ENCODE data around the gene SYNPR.

SYNPR gene

DNA sequence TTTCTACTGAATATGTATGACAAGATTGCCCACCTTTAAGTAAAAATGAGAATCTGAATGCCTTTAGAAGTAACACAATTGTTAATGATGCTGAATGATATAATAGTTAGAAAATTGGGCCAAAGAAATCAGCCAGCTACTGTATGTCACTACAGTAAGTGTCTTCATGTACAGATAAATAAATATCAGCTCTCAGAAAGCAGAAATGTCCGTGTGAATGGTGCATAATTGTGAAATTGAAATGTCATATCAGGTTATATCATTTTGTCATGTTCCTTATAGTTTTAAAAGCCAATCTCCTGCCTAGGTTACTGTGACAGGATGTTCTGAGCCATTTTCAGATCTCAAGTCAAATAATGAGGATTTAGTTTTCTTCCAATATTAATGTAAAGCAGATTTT, 283.8 kb downstream of the SYNPR start:
- Histone ChIP-seq H3K36me3 (ENCODE audit: insufficient read depth, low read length) (no peaks in the 10 kb centered on the region), H3K4me3 (ENCODE audit: low read length) (no peak overlapping the region), H3K9me3 (ENCODE audit: low read length) (no peaks in the 10 kb centered on the region), H3K4me1 (ENCODE audit: insufficient read depth, low read length) (no peaks in the 10 kb centered on the region), H3K27me3 (ENCODE audit: insufficient read depth, low read length) (no peaks in the 10 kb centered on the region), H2AFZ (ENCODE audit: low read depth, low read length) (no peak overlapping the region)

DNA sequence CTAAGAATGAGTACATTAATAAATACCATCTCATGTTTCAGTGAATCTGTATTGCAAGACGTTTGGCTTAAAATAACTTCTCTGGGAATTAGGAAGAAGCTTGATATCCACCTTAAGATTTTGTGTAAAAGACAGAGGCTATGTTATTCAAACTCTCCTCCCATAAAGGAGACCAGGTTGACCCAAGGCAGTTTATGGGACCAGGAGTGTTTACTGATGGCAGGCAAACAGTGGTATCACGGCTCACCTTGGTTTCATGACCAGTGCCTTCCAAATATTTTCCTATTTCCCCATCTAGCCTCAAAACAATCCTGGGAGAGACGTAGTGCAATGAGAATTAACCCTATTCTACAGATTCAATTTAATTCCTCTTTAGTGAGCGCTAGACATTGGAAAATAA, 284.2 kb downstream of the SYNPR start:
- no peaks in the 10 kb centered on the region for H3K36me3 ChIP-seq (ENCODE audit: insufficient read depth, low read length)
- H3K27me3 ChIP-seq (ENCODE audit: insufficient read depth, low read length), result no peaks in the 10 kb centered on the region
- H3K4me1 ChIP-seq (ENCODE audit: insufficient read depth, low read length), result no peaks in the 10 kb centered on the region
- H3K9me3 ChIP-seq (ENCODE audit: low read length), result no peaks in the 10 kb centered on the region
- H2AFZ ChIP-seq (ENCODE audit: low read depth, low read length), result no peak overlapping the region
- no peak overlapping the region for H3K4me3 ChIP-seq (ENCODE audit: low read length)

DNA sequence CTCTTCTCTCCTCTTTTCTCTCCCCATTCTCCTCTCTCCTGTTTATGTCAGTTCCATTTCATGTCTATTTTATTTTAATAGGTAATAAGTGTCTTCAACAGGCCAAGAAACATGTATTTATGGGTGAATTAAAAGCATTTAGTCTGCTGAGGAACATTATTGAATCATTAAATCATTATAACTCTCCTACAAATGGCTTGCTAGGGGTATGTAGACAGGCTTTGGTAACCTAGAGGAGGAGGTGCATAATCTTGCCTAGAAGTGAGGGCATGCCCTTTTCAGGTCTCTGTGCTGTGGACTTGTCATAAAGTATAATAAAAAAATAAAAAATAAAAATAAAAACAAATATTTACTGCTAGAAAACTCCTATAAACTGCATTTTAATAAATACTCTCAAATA, 285.5 kb downstream of the SYNPR start:
- Histone ChIP-seq H3K4me3 (ENCODE audit: low read length) (no peak overlapping the region), H3K27me3 (ENCODE audit: insufficient read depth, low read length) (no peaks in the 10 kb centered on the region), H3K4me1 (ENCODE audit: insufficient read depth, low read length) (no peaks in the 10 kb centered on the region), H3K36me3 (ENCODE audit: insufficient read depth, low read length) (no peaks in the 10 kb centered on the region), H3K9me3 (ENCODE audit: low read length) (no peaks in the 10 kb centered on the region), H2AFZ (ENCODE audit: low read depth, low read length) (no peak overlapping the region)

DNA sequence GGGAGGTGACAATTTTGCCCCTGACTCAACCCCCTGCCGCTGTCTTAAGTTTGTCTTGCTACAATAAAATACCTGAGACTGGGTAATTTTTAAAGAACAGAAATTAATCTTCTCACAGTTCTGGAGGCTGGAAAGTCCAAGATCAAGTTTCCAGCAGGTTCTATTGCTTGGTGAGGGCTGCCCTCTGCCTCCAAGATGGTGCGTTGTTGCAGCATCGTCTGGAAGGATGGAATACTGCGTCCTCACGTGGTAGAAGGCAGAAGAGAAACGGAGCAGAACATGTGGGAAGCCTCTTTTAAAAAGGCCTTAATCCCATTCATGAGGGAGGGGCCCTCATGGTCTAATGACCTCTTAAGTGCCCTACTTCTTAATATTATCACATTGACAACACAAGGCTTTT, 287.1 kb downstream of the SYNPR start:
- no peaks in the 10 kb centered on the region for H3K4me1 ChIP-seq (ENCODE audit: insufficient read depth, low read length)
- H3K27me3 ChIP-seq (ENCODE audit: insufficient read depth, low read length), result no peaks in the 10 kb centered on the region
- no peak overlapping the region for H3K4me3 ChIP-seq (ENCODE audit: low read length)
- no peaks in the 10 kb centered on the region for H3K36me3 ChIP-seq (ENCODE audit: insufficient read depth, low read length)
- no peaks in the 10 kb centered on the region for H3K9me3 ChIP-seq (ENCODE audit: low read length)
- H2AFZ ChIP-seq (ENCODE audit: low read depth, low read length), result no peak overlapping the region

DNA sequence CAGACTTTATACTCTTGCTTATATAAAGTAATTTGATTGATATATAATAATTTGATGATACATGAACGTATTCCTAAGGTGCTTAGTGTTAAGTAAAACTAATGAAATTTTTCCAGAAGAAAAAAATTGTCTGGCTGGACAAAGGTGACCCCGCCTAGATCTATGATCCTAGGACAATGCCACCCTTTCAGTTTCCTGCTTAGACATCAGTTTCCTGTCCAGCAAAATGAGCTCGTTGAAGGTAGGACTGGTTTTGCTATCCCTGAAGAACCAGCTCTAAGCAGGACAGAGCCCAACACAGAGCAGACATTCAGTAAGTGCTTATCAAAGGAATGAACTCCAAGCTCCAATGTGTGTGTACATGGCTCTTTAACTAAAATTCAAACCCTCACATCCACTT, 293.6 kb downstream of the SYNPR start:
- no peak overlapping the region for H2AFZ ChIP-seq (ENCODE audit: low read depth, low read length)
- no peaks in the 10 kb centered on the region for H3K27me3 ChIP-seq (ENCODE audit: insufficient read depth, low read length)
- H3K36me3 ChIP-seq (ENCODE audit: insufficient read depth, low read length), result no peaks in the 10 kb centered on the region

DNA sequence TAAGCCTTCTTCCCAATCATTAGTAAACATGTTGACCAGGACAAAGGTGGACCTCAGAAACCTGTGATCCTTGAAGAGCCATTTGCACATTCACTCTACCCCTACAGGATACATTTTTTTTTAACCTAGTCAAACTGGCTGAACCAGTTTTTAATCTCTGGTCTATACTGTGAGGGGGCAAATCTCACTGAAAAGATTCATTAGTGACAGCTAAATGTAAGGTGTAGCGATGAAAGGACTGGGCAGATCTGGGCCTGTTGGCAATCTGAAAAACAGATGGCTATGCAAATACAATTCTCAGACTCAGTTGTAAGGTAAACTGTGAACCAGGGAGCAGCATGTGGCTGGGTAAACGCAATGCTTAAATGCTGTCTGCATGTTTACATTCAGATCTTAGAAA, 298.7 kb downstream of the SYNPR start:
- Histone ChIP-seq H3K9me3 (ENCODE audit: low read length) (no peaks in the 10 kb centered on the region), H3K27me3 (ENCODE audit: insufficient read depth, low read length) (no peaks in the 10 kb centered on the region), H3K4me3 (ENCODE audit: low read length) (no peak overlapping the region), H2AFZ (ENCODE audit: low read depth, low read length) (no peak overlapping the region), H3K36me3 (ENCODE audit: insufficient read depth, low read length) (no peaks in the 10 kb centered on the region), H3K4me1 (ENCODE audit: insufficient read depth, low read length) (no peaks in the 10 kb centered on the region)

More for the DNA sequence above, 293.6 kb downstream of the SYNPR start:
- Histone ChIP-seq H3K4me1 (ENCODE audit: insufficient read depth, low read length) (no peaks in the 10 kb centered on the region), H3K4me3 (ENCODE audit: low read length) (no peak overlapping the region), H3K9me3 (ENCODE audit: low read length) (no peaks in the 10 kb centered on the region)

DNA sequence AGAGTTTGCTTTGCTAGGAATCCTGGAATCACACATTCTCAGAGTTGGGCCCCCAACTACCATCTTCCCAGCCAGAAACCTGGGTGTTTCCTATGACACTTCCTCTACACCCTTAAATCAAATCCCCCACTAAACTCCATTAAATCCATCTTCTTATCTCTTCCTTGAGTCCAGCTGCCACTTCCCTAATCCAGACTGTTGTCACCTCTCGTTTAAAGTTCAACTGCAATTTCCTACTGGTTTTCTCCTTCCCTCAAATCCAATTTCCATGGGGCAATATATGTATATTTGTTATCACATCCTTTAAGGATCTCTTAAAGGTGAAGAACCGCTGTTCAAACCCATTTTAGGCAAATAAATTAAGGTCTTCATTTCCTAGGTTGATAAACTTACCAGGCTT, 300.8 kb downstream of the SYNPR start:
- Histone ChIP-seq H3K4me1 (ENCODE audit: insufficient read depth, low read length) (no peaks in the 10 kb centered on the region), H3K36me3 (ENCODE audit: insufficient read depth, low read length) (no peaks in the 10 kb centered on the region), H3K27me3 (ENCODE audit: insufficient read depth, low read length) (no peaks in the 10 kb centered on the region), H3K4me3 (ENCODE audit: low read length) (no peak overlapping the region), H2AFZ (ENCODE audit: low read depth, low read length) (no peak overlapping the region), H3K9me3 (ENCODE audit: low read length) (no peaks in the 10 kb centered on the region)

DNA sequence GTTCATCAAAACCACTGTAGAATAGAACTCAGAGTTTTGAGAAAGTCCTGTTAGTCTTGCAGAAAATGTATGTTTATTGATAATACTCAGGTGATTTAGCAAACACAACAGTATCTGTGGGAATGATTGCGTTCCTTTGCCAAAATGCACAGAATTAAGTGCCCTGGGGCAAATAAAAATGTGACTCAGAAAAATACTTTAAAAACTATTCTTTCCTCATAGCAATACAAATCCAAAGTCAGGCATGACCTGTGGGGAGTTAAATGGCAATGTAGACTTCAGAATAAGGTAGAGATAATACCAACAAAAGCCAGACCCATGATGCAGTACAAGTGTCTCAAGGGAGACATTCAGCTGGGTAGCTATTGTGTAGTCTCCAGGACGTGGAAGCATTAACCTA, 302.0 kb downstream of the SYNPR start:
- Histone ChIP-seq H3K4me3 (ENCODE audit: low read length) (no peak overlapping the region), H3K9me3 (ENCODE audit: low read length) (no peaks in the 10 kb centered on the region), H3K36me3 (ENCODE audit: insufficient read depth, low read length) (no peaks in the 10 kb centered on the region), H2AFZ (ENCODE audit: low read depth, low read length) (no peak overlapping the region), H3K4me1 (ENCODE audit: insufficient read depth, low read length) (no peaks in the 10 kb centered on the region), H3K27me3 (ENCODE audit: insufficient read depth, low read length) (no peaks in the 10 kb centered on the region)

DNA sequence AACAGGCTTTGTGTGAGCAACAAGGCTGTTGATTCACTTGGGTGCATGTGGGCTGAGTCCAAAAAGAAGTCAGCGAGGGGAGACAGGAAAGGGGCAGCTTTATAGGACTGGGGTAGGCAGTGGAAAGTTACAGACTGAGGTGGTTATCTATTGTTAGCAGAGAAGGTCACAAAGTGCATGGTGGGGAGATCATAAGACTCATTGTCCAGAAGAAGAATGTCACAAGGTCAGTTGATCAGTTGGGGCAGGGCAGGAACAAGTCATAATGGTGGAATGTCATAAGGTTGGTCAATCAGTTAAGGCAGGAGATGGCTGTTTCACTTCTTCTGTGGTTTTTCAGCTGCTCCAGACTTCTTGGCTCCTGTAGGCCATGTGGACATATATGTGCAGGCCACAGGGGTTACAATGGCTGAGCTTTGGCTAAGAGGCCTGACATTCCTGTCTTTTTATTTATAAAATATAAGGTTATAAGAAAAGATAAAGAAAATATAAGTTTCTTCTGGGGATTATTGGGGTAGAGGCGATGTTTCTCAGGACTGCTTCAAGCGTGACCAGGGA, 304.9 kb downstream of the SYNPR start:
- no peaks in the 10 kb centered on the region for H3K36me3 ChIP-seq (ENCODE audit: insufficient read depth, low read length)
- no peak overlapping the region for H2AFZ ChIP-seq (ENCODE audit: low read depth, low read length)
- no peaks in the 10 kb centered on the region for H3K4me1 ChIP-seq (ENCODE audit: insufficient read depth, low read length)
- no peak overlapping the region for H3K4me3 ChIP-seq (ENCODE audit: low read length)
- no peaks in the 10 kb centered on the region for H3K9me3 ChIP-seq (ENCODE audit: low read length)
- H3K27me3 ChIP-seq (ENCODE audit: insufficient read depth, low read length), result no peaks in the 10 kb centered on the region

DNA sequence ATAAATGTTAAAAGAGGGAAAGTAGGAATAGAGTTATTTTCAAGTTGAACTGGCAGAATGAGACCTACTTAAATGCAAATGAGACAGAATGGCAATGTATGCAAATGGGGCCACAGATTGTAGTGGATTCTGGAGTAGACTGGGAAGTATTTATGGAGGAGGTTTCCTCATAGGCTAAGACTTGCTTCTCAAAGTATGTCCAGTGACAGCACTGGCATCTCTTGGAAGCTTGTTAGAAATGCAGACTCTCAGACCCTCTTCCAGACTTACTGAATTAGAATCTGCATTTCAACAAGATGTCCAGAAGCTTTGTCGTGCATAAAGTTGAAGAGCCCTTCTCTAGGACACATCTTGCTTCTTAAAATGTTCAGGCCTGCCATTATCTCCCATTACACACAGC, 306.6 kb downstream of the SYNPR start:
- no peaks in the 10 kb centered on the region for H3K9me3 ChIP-seq (ENCODE audit: low read length)
- H3K27me3 ChIP-seq (ENCODE audit: insufficient read depth, low read length), result no peaks in the 10 kb centered on the region
- H3K4me3 ChIP-seq (ENCODE audit: low read length), result no peak overlapping the region
- H2AFZ ChIP-seq (ENCODE audit: low read depth, low read length), result no peak overlapping the region
- H3K36me3 ChIP-seq (ENCODE audit: insufficient read depth, low read length), result no peaks in the 10 kb centered on the region
- no peaks in the 10 kb centered on the region for H3K4me1 ChIP-seq (ENCODE audit: insufficient read depth, low read length)

DNA sequence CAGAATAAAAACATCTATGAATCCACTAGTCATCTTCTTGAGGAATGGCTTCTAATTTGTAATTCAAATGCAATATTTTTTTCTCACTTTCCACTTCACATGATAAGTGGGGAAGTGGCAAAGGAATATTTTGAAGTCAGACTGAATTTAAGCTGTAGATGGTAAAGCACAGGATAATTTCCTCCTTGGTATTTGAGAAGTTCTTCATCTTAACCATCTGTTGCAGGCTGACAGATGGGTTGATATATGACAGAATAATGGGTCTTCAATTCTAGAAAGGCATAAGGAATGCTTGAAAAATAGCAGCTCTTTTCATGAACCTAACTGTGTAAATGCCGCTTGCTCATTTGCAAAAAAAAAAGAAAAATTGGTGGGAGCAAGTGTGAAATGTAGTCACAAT, 307.8 kb downstream of the SYNPR start:
- Histone ChIP-seq H2AFZ (ENCODE audit: low read depth, low read length) (no peak overlapping the region), H3K9me3 (ENCODE audit: low read length) (no peaks in the 10 kb centered on the region), H3K27me3 (ENCODE audit: insufficient read depth, low read length) (no peaks in the 10 kb centered on the region), H3K4me3 (ENCODE audit: low read length) (no peak overlapping the region), H3K4me1 (ENCODE audit: insufficient read depth, low read length) (no peaks in the 10 kb centered on the region), H3K36me3 (ENCODE audit: insufficient read depth, low read length) (no peaks in the 10 kb centered on the region)

DNA sequence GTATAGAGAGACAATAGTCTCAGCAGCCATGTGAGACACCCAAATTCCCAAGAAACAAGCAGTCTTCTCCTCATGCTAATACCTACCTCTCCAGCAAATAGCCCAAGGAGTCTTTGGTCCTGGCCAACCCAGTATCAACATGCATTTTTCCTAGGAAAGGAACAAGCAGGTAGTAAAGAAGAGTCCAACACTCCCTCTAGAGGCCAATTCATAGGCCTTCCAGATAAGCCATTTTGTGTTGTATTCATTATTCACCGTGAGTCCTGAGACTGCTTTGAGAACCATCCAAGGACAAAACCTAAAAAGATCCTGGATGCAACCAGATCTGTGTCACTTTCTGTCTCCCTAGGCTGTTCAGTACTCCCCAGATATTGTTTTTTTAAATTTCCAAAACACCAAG, 310.8 kb downstream of the SYNPR start:
- no peaks in the 10 kb centered on the region for H3K27me3 ChIP-seq (ENCODE audit: insufficient read depth, low read length)
- H3K36me3 ChIP-seq (ENCODE audit: insufficient read depth, low read length), result no peaks in the 10 kb centered on the region
- no peaks in the 10 kb centered on the region for H3K4me1 ChIP-seq (ENCODE audit: insufficient read depth, low read length)
- H3K4me3 ChIP-seq (ENCODE audit: low read length), result no peak overlapping the region
- H3K9me3 ChIP-seq (ENCODE audit: low read length), result no peaks in the 10 kb centered on the region
- H2AFZ ChIP-seq (ENCODE audit: low read depth, low read length), result no peak overlapping the region

DNA sequence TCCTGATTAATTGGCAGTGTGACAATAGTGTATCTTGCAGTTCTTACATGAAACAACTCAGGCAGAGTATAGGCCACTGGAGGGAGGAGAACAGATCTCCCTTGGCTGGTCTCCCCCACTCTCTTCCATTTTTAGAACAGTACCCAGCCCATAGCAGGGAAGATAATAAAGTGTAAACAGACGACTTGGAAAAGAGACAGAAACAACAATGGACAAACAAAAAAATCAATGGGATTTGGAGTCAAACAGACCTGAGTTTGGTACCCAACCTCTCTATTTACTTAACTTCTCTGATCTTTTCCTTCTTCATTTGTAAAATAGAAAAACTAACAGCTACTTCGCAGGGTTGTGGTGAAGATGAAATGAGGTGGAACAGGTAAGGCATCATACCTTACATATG, 315.7 kb downstream of the SYNPR start:
- Histone ChIP-seq H2AFZ (ENCODE audit: low read depth, low read length) (no peak overlapping the region), H3K27me3 (ENCODE audit: insufficient read depth, low read length) (no peaks in the 10 kb centered on the region), H3K4me1 (ENCODE audit: insufficient read depth, low read length) (no peaks in the 10 kb centered on the region), H3K36me3 (ENCODE audit: insufficient read depth, low read length) (no peaks in the 10 kb centered on the region), H3K4me3 (ENCODE audit: low read length) (no peak overlapping the region), H3K9me3 (ENCODE audit: low read length) (no peaks in the 10 kb centered on the region)

DNA sequence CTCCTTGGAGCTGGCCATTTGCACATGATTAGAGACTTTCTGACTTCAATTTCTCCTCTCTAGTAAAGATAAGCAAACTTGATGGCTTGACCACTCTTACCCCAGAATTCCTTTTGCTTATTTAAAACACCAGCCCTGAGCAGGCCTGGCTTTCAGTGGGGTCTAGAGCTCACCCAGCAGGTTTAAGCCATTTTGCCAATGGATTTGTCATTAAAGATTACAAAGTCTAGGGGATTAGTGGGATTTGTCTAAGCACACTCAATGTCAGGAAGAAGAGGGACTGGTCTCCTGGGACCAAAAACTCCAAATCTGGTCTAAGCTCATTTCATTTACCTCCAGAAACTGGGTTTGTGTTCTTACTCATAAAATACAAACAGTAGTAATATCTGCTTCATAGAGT, 317.1 kb downstream of the SYNPR start:
- no peaks in the 10 kb centered on the region for H3K36me3 ChIP-seq (ENCODE audit: insufficient read depth, low read length)

More for the DNA sequence above, 317.1 kb downstream of the SYNPR start:
- Histone ChIP-seq H2AFZ (ENCODE audit: low read depth, low read length) (no peak overlapping the region), H3K27me3 (ENCODE audit: insufficient read depth, low read length) (no peaks in the 10 kb centered on the region), H3K4me1 (ENCODE audit: insufficient read depth, low read length) (no peaks in the 10 kb centered on the region), H3K9me3 (ENCODE audit: low read length) (no peaks in the 10 kb centered on the region), H3K4me3 (ENCODE audit: low read length) (no peak overlapping the region)
